Keratinocyte (primary cell): ENCODE measurements around the gene C17orf75. TPM values are rescaled to one million over a fixed set of nuclear protein-coding genes. Genes with fewer than 3 reads are reported as not detected.

Source experiments
- DNase-seq: peaks from one replicate; pipeline ENCODE4 v3.0.0-alpha.2; 2011; ENCODE audit warnings: low read depth, missing footprints, low spot score
- FAIRE-seq: peaks from 2 replicates; lab custom pipeline; 2011; peaks lifted over from hg19 to GRCh38; lab: Jason Lieb, UNC
- H2AFZ ChIP-seq: 2 replicates; pipeline ENCODE4 v1.6.0; 2012; ENCODE audit warnings: low read length, control low read depth, inconsistent platforms; ENCODE audit not compliant: control insufficient read depth
- H3K27ac ChIP-seq: 2 replicates; pipeline ENCODE4 v1.5.1; 2011; ENCODE audit warnings: low read length; ENCODE audit not compliant: control insufficient read depth, insufficient read depth
- H3K27me3 ChIP-seq: 3 replicates; pipeline ENCODE4 v1.6.0; 2011; ENCODE audit warnings: low read length; ENCODE audit not compliant: control insufficient read depth, insufficient read depth; ENCODE audit errors: extremely low read depth
- H3K36me3 ChIP-seq, 2 experiments: 2 replicates in 1 of 2; 3 replicates in 1 of 2; pipeline ENCODE4 v1.5.1; 2011; ENCODE audit warnings: low read length in 2 of 2, mild to moderate bottlenecking in 1 of 2; ENCODE audit not compliant: control insufficient read depth in 2 of 2, insufficient read depth in 2 of 2; ENCODE audit errors: extremely low read depth in 1 of 2
- H3K4me1 ChIP-seq: 3 replicates; pipeline ENCODE4 v1.5.1; 2011; ENCODE audit warnings: low read length; ENCODE audit not compliant: control insufficient read depth, insufficient read depth; ENCODE audit errors: extremely low read depth
- H3K4me2 ChIP-seq: 3 replicates; pipeline ENCODE4 v1.6.0; 2011; ENCODE audit warnings: low read depth, low read length; ENCODE audit not compliant: control insufficient read depth, insufficient read depth; ENCODE audit errors: extremely low read depth
- H3K4me3 ChIP-seq, 3 experiments: fragments of 200-600 bp in 1 of 3; sonication (generic) in 1 of 3; 2 replicates in 2 of 3; 3 replicates in 1 of 3; pipeline ENCODE4 v1.5.1; 2011 to 2016; ENCODE audit warnings: low read length in 3 of 3, mild to moderate bottlenecking in 3 of 3, control low read depth in 2 of 3, inconsistent platforms in 1 of 3, low read depth in 1 of 3, mixed read lengths in 1 of 3, mixed run types in 1 of 3, moderate library complexity in 1 of 3; ENCODE audit not compliant: control insufficient read depth in 2 of 3, insufficient read depth in 2 of 3; ENCODE audit errors: extremely low read depth in 1 of 3
- H3K79me2 ChIP-seq: 2 replicates; pipeline ENCODE4 v1.6.0; 2012; ENCODE audit warnings: low read length; ENCODE audit not compliant: control insufficient read depth, insufficient read depth
- H3K9ac ChIP-seq: 3 replicates; pipeline ENCODE4 v1.6.0; 2011; ENCODE audit warnings: low read length; ENCODE audit not compliant: control insufficient read depth, insufficient read depth; ENCODE audit errors: extremely low read depth
- H3K9me1 ChIP-seq: 3 replicates; pipeline ENCODE4 v1.6.0; 2011; ENCODE audit warnings: low read length; ENCODE audit not compliant: control insufficient read depth, insufficient read depth; ENCODE audit errors: extremely low read depth
- H3K9me3 ChIP-seq: 2 replicates; pipeline ENCODE4 v1.5.1; 2012; ENCODE audit warnings: low read depth, low read length; ENCODE audit not compliant: control insufficient read depth
- H4K20me1 ChIP-seq: 3 replicates; pipeline ENCODE4 v1.6.0; 2011; ENCODE audit warnings: low read length; ENCODE audit not compliant: control insufficient read depth, insufficient read depth; ENCODE audit errors: extremely low read depth
- EZH2 ChIP-seq: IDR thresholded peaks from one replicate; pipeline ENCODE4 v1.6.1; 2012; ENCODE audit warnings: inconsistent platforms, mild to moderate bottlenecking, low read length, moderate library complexity
- dilution Hi-C: fragments of 300-500 bp; cut with MboI; formaldehyde crosslinking; loops from one replicate; pipeline ENCODE4 v1.7.0; 2020; ENCODE audit warnings: low sequenced_read_pairs; ENCODE audit not compliant: extremely low pct_ligation_motif_present
- polyA plus RNA-seq, 5 experiments: library from polyadenylated mRNA; depleted of rRNA in 3 of 5; stranded (reverse) in 3 of 5; stranded (forward) in 1 of 5; unstranded in 1 of 5; fragments of >200 nt; gene quantifications; 1 replicate in 1 of 5; 2 replicates in 3 of 5; 3 replicates in 1 of 5; pipeline versions ENCODE4 v1.2.1 to v1.2.3, GENCODE V29; 2011 to 2012; ENCODE audit warnings: missing spikeins in 2 of 5, low read depth in 1 of 5, low replicate concordance in 1 of 5
- TF ChIP-seq, protein P1 (sequence below), 3 experiments: IDR thresholded peaks in 1 of 3; conservative IDR thresholded peaks in 1 of 3; optimal IDR thresholded peaks in 1 of 3; 2 replicates in 2 of 3; 3 replicates in 1 of 3; pipeline versions ENCODE3 to v1.5.1; 2011; ENCODE audit warnings: low read length in 3 of 3, mild to moderate bottlenecking in 3 of 3, moderate library complexity in 2 of 3, control low read depth in 1 of 3, inconsistent platforms in 1 of 3; ENCODE audit not compliant: insufficient read depth in 2 of 3; ENCODE audit errors: extremely low read depth in 1 of 3

The C17orf75 gene
- polyA plus RNA-seq, 1 donor (not counting 4 experiments of a cell fraction or from before 2014, with no cell fraction given) = 18.7 TPM

DNA sequence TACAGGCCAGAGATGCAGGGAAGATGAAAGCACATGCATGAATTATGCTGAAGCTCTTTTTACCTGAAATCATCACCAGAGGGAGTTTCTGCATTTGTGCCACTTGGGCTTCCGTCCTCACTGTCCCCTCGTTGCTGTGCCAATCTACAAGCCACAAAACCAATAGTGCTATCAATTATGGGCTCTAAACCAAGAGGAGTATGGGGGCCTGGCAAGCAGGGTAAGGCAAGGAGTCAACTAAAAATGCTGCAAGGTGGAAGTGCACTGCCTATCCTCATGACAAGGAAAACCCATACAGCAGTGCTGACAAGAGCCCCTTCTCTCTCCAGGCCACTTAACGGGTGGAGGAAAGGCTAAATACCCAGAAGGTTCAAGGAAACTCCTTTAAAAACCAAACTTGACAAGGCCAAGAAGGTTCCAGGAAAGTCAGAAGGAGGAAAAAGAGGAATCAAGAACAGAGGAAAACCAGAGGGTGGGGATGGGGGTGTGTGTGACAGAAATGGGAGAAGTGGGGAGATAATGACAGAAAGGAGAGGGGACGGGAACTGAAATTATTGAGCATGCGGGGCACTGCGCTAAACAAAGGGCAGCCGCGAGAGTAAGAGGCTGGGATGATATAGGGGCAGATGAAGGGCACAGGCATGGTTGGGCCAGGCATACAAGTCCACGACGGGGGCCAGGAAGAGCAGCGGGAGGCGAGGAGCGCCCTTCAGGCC is 674 bp downstream of the C17orf75 start:
- peak overlapping the region; percentile 100 for H3K4me2 ChIP-seq
- DNase-seq (no peak), FAIRE-seq (no peak)
- H3K27ac ChIP-seq = peak overlapping the region; percentile 80
- peak overlapping the region; percentile 96 for H2AFZ ChIP-seq
- no peaks in the 10 kb centered on the region for H3K9me3 ChIP-seq
- no peaks in the 10 kb centered on the region for H3K9me1 ChIP-seq
- H3K79me2 ChIP-seq = peaks cover 6% of the 10 kb centered on the region
- dilution Hi-C loops = no loop called here
- peaks cover 4 to 9% of the 10 kb centered on the region in 2 experiments for H3K36me3 ChIP-seq
- no peak for TF ChIP-seq EZH2
- TF ChIP-seq, protein P1, sequence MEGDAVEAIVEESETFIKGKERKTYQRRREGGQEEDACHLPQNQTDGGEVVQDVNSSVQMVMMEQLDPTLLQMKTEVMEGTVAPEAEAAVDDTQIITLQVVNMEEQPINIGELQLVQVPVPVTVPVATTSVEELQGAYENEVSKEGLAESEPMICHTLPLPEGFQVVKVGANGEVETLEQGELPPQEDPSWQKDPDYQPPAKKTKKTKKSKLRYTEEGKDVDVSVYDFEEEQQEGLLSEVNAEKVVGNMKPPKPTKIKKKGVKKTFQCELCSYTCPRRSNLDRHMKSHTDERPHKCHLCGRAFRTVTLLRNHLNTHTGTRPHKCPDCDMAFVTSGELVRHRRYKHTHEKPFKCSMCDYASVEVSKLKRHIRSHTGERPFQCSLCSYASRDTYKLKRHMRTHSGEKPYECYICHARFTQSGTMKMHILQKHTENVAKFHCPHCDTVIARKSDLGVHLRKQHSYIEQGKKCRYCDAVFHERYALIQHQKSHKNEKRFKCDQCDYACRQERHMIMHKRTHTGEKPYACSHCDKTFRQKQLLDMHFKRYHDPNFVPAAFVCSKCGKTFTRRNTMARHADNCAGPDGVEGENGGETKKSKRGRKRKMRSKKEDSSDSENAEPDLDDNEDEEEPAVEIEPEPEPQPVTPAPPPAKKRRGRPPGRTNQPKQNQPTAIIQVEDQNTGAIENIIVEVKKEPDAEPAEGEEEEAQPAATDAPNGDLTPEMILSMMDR (optimal IDR thresholded peaks at IDR 0.05 in 1 of 3, IDR thresholded peaks at IDR 0.05 in 1 of 3, conservative IDR thresholded peaks at IDR 0.05 in 1 of 3; ENCODE audit: extremely low read depth in 1 of 3, insufficient read depth in 2 of 3, low read length in 3 of 3) = peak; percentile 27 to 37 (median 28)
- no peaks in the 10 kb centered on the region for H4K20me1 ChIP-seq
- peaks cover 21% of the 10 kb centered on the region for H3K4me1 ChIP-seq
- H3K27me3 ChIP-seq = no peaks in the 10 kb centered on the region
- peak overlapping the region; percentile 66 to 92 (median 87) for H3K4me3 ChIP-seq
- peak overlapping the region; percentile 93 for H3K9ac ChIP-seq

DNA sequence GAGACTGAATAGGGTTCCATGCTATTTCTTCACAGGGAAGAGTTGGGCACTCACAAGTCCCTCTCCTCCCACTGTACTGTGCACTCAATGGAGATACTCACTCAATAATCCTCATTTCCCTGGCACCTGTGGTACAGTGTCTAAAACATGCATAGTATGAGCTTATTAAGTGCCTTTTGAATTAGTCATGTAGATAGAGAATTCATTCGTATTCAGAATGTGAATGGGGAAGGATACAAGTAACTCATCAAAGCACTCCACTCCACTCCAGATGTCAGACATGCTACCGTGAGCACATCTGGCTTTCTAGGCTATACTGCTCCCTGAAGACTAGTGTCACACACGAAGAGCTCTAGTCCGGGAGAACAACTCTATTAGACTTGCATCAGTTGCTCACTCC is 6.3 kb downstream of the C17orf75 start:
- Histone ChIP-seq H3K4me3 (no peak overlapping the region), H3K4me2 (no peak overlapping the region), H3K9ac (no peak overlapping the region), H3K9me3 (no peaks in the 10 kb centered on the region), H4K20me1 (no peaks in the 10 kb centered on the region), H3K27me3 (no peaks in the 10 kb centered on the region), H3K79me2 (no peaks in the 10 kb centered on the region), H3K27ac (no peak overlapping the region), H3K36me3 (peaks cover 10 to 14% of the 10 kb centered on the region in 2 experiments), H2AFZ (no peak overlapping the region), H3K9me1 (no peaks in the 10 kb centered on the region), H3K4me1 (peaks cover 14% of the 10 kb centered on the region)
- no peak for DNase-seq
- no peak for TF ChIP-seq EZH2
- TF ChIP-seq, protein P1 (optimal IDR thresholded peaks at IDR 0.05 in 1 of 3, IDR thresholded peaks at IDR 0.05 in 1 of 3, conservative IDR thresholded peaks at IDR 0.05 in 1 of 3; ENCODE audit: extremely low read depth in 1 of 3, insufficient read depth in 2 of 3, low read length in 3 of 3) = no peak
- dilution Hi-C loops = no loop called here
- peak; percentile 74 for FAIRE-seq
